CD4-positive, alpha-beta T cell treated with Interleukin-12 subunit alpha and Interleukin-12 subunit beta, for 1 hour (primary cell): ENCODE results near the gene LRRC57.

Source experiments
- DNase-seq: peaks from one replicate; pipeline ENCODE4 v3.0.0-alpha.2; 2020

LRRC57 gene

GRCh38 chr15:42549741-42550392, 1.3 kb upstream of the LRRC57 start:
- no peak for DNase-seq

GRCh38 chr15:42549032-42549491, 469 bp upstream of the LRRC57 start:
- DNase-seq, result no peak

- no peak for DNase-seq
These were observed 710 bp downstream of the LRRC57 start for GRCh38 chr15:42547918-42548248.

- no peak for DNase-seq
These were observed 3.6 kb downstream of the LRRC57 start for GRCh38 chr15:42544853-42545629.

GRCh38 chr15:42533246-42533645, 15.3 kb downstream of the LRRC57 start:
- no peak for DNase-seq

GRCh38 chr15:42528970-42529369, 19.6 kb downstream of the LRRC57 start:
- DNase-seq, result no peak

- DNase-seq, result no peak
These were observed 25.3 kb downstream of the LRRC57 start for GRCh38 chr15:42523331-42523730.

GRCh38 chr15:42511007-42511391, 37.6 kb downstream of the LRRC57 start:
- DNase-seq, result no peak

- DNase-seq, result no peak
These were observed 38.2 kb downstream of the LRRC57 start for GRCh38 chr15:42510258-42511006.

- DNase-seq, result no peak
These were observed 40.3 kb downstream of the LRRC57 start for GRCh38 chr15:42508263-42508690.

GRCh38 chr15:42507514-42507913, 41.1 kb downstream of the LRRC57 start:
- DNase-seq, result no peak

- no peak for DNase-seq
These were observed 44.0 kb downstream of the LRRC57 start for GRCh38 chr15:42504631-42505030.

- no peak for DNase-seq
These were observed 44.8 kb downstream of the LRRC57 start for GRCh38 chr15:42503825-42504224.

GRCh38 chr15:42502477-42502876, 46.1 kb downstream of the LRRC57 start:
- no peak for DNase-seq

- DNase-seq, result no peak
These were observed 48.6 kb downstream of the LRRC57 start for GRCh38 chr15:42499858-42500609.

- no peak for DNase-seq
These were observed 50.2 kb downstream of the LRRC57 start for GRCh38 chr15:42498212-42499068.

GRCh38 chr15:42495361-42496212, 53.0 kb downstream of the LRRC57 start, which contains the start of gene SNAP23:
Gene SNAP23 (plus strand): TSS chr15:42495634. CDS start chr15:42511847, 16,213 bp downstream.
- peak; percentile 86 for DNase-seq

- peak; percentile 44 for DNase-seq
These were observed 53.6 kb downstream of the LRRC57 start for GRCh38 chr15:42494998-42495360.

- DNase-seq, result no peak
These were observed 54.9 kb downstream of the LRRC57 start for GRCh38 chr15:42493679-42494078.

- DNase-seq, result no peak
These were observed 56.9 kb downstream of the LRRC57 start for GRCh38 chr15:42491539-42492225.
